Upper lobe of left lung (tissue), 6 donors: ENCODE results near the gene VAC14. TPM values are rescaled to one million over a fixed set of nuclear protein-coding genes. Genes with fewer than 3 reads are reported as not detected.

ENCODE experiments used
- ATAC-seq, 2 donors: fragments of 200-7000 bp; cut with Tn5 transposase; one replicate each; pipeline ENCODE4 v1.9.1; 2022; ENCODE audit warnings: mild to moderate bottlenecking in 2 of 2, moderate library complexity in 2 of 2; ENCODE audit not compliant: low FRiP score in 2 of 2
- DNase-seq, 2 donors: peaks; one replicate each; pipeline ENCODE4 v3.0.0-alpha.2; 2019 to 2020
- H3K27ac ChIP-seq, 4 donors: fragments of 200-600 bp; sonication (generic); one replicate each; pipeline ENCODE4 v1.5.1; 2016 to 2019
- H3K27me3 ChIP-seq, 4 donors: fragments of 200-600 bp; sonication (generic); one replicate each; pipeline ENCODE4 v1.5.1; 2017 to 2019
- H3K36me3 ChIP-seq, 4 donors: fragments of 200-600 bp; sonication (generic); one replicate each; pipeline ENCODE4 v1.5.1; 2016 to 2019
- H3K4me1 ChIP-seq, 4 donors: fragments of 200-600 bp; sonication (generic); one replicate each; pipeline ENCODE4 v1.5.1; 2018 to 2019
- H3K4me3 ChIP-seq, 4 donors: fragments of 200-600 bp; sonication (generic); one replicate each; pipeline ENCODE4 v1.5.1; 2017 to 2019; ENCODE audit warnings: mild to moderate bottlenecking in 2 of 4, moderate library complexity in 1 of 4
- H3K9me3 ChIP-seq, 4 donors: fragments of 200-600 bp; sonication (generic); one replicate each; pipeline ENCODE4 v1.5.1; 2018 to 2019
- CTCF ChIP-seq, 6 experiments: fragments of 450-650 bp in 4 of 6; fragments of 200-600 bp in 2 of 6; sonication (generic) in 2 of 6; IDR thresholded peaks; one replicate each; pipeline ENCODE4 v1.5.1; 2016 to 2019; ENCODE audit warnings: antibody characterized with exemption in 6 of 6
- EP300 ChIP-seq, 4 donors: sonication (generic); formaldehyde crosslinking; IDR thresholded peaks; one replicate each; pipeline ENCODE4 v1.5.1; 2017; ENCODE audit warnings: antibody characterized with exemption in 4 of 4, control low read depth in 2 of 4
- POLR2A ChIP-seq, 4 donors: fragments of 450-650 bp; IDR thresholded peaks; one replicate each; pipeline ENCODE4 v1.5.1; 2016 to 2017; ENCODE audit warnings: antibody characterized with exemption in 4 of 4, mild to moderate bottlenecking in 2 of 4
- POLR2AphosphoS5 ChIP-seq, 2 donors: sonication (generic); formaldehyde crosslinking; IDR thresholded peaks; one replicate each; pipeline ENCODE4 v1.5.1; 2017; ENCODE audit warnings: antibody characterized with exemption in 2 of 2
- WGBS, 2 donors: methylation state at CpG; one replicate each; pipeline ENCODE4 v1.1.5; 2017 to 2018; 5-methylcytosine and 5-hydroxymethylcytosine counted together
- total RNA-seq, 6 donors: library from RNA; depleted of rRNA in 4 of 6; stranded (reverse); fragments of >200 nt in 4 of 6; gene quantifications; one replicate each; pipeline versions ENCODE4 v1.1.0 to v1.2.1, GENCODE V29; 2016 to 2021
- donor health status: DM: no; HTN: no; CAD: no; lungs with moderate emphysema.
- donor health status: DM: no; HTN: yes; CAD: no; lungs with severe emphysema.

The VAC14 gene
- total RNA-seq, 6 donors from 2014 or later, result 39.6 to 145 (median 57.4) TPM

GRCh38 chr16:70653406-70653805 is 147.6 kb downstream of the VAC14 start:
- no peak overlapping the region for H3K4me3 ChIP-seq
- H3K27me3 ChIP-seq, result no peaks in the 10 kb centered on the region
- H3K36me3 ChIP-seq, result no peaks in the 10 kb centered on the region
- H3K9me3 ChIP-seq, result no peaks in the 10 kb centered on the region
- peak overlapping the region in 1 of 4 donors; percentile 73 for H3K27ac ChIP-seq
- 86 to 94% methylated on average over 4 of the region's 4 CpGs for WGBS, 2 donors
- no peak for DNase-seq
- no peak for ATAC-seq
- H3K4me1 ChIP-seq, result peaks cover 0 to 9% (median 5%) of the 10 kb centered on the region in 4 donors
- TF ChIP-seq POLR2AphosphoS5 (IDR thresholded peaks at IDR 0.05) (no peak), CTCF (IDR thresholded peaks at IDR 0.05) (no peak), EP300 (IDR thresholded peaks at IDR 0.05) (no peak), POLR2A (IDR thresholded peaks at IDR 0.05) (no peak)

- peak in 1 of 2 donors; percentile 8 for DNase-seq
- TF ChIP-seq POLR2AphosphoS5 (IDR thresholded peaks at IDR 0.05), result no peak
- no peak for TF ChIP-seq EP300 (IDR thresholded peaks at IDR 0.05)
- TF ChIP-seq CTCF (IDR thresholded peaks at IDR 0.05), result no peak
- TF ChIP-seq POLR2A (IDR thresholded peaks at IDR 0.05), result no peak
- Histone ChIP-seq H3K4me1 (peaks cover 0 to 9% (median 5%) of the 10 kb centered on the region in 4 donors), H3K36me3 (no peaks in the 10 kb centered on the region), H3K27me3 (no peaks in the 10 kb centered on the region), H3K27ac (no peak overlapping the region), H3K4me3 (no peak overlapping the region), H3K9me3 (no peaks in the 10 kb centered on the region)
- WGBS, 2 donors, result 85 to 93% methylated on average over 2 of the region's 2 CpGs
- no peak for ATAC-seq
These were observed 148.6 kb downstream of the VAC14 start for GRCh38 chr16:70652322-70652721.

- Histone ChIP-seq H3K27me3 (no peaks in the 10 kb centered on the region), H3K27ac (no peak overlapping the region), H3K9me3 (no peaks in the 10 kb centered on the region), H3K4me1 (peaks cover 0 to 9% (median 5%) of the 10 kb centered on the region in 4 donors), H3K36me3 (no peaks in the 10 kb centered on the region), H3K4me3 (no peak overlapping the region)
- WGBS, 2 donors, result 83 to 93% methylated on average over 3 of the region's 3 CpGs
- TF ChIP-seq CTCF (IDR thresholded peaks at IDR 0.05), result no peak
- TF ChIP-seq EP300 (IDR thresholded peaks at IDR 0.05), result no peak
- no peak for TF ChIP-seq POLR2AphosphoS5 (IDR thresholded peaks at IDR 0.05)
- no peak for TF ChIP-seq POLR2A (IDR thresholded peaks at IDR 0.05)
- DNase-seq (no peak), ATAC-seq (no peak)
These were observed 149.4 kb downstream of the VAC14 start for GRCh38 chr16:70651524-70651923.

- Histone ChIP-seq H3K27me3 (no peaks in the 10 kb centered on the region), H3K4me3 (no peak overlapping the region), H3K9me3 (no peaks in the 10 kb centered on the region), H3K27ac (no peak overlapping the region), H3K4me1 (peaks cover 0 to 9% (median 5%) of the 10 kb centered on the region in 4 donors), H3K36me3 (no peaks in the 10 kb centered on the region)
- WGBS, 2 donors, result 83 to 96% methylated on average over 4 of the region's 4 CpGs
- DNase-seq, result peak in 1 of 2 donors; percentile 34
- ATAC-seq, result no peak
- TF ChIP-seq EP300 (IDR thresholded peaks at IDR 0.05) (no peak), CTCF (IDR thresholded peaks at IDR 0.05) (no peak), POLR2A (IDR thresholded peaks at IDR 0.05) (no peak), POLR2AphosphoS5 (IDR thresholded peaks at IDR 0.05) (no peak)
These were observed 150.7 kb downstream of the VAC14 start for GRCh38 chr16:70650216-70650615.

- DNase-seq (no peak), ATAC-seq (no peak)
- H3K4me3 ChIP-seq, result no peak overlapping the region
- WGBS, 2 donors, result 87 to 92% methylated on average over 7 of the region's 7 CpGs
- H3K36me3 ChIP-seq, result no peaks in the 10 kb centered on the region
- no peak for TF ChIP-seq EP300 (IDR thresholded peaks at IDR 0.05)
- TF ChIP-seq POLR2AphosphoS5 (IDR thresholded peaks at IDR 0.05), result no peak
- TF ChIP-seq POLR2A (IDR thresholded peaks at IDR 0.05), result no peak
- no peak for TF ChIP-seq CTCF (IDR thresholded peaks at IDR 0.05)
- H3K27ac ChIP-seq, result no peak overlapping the region
- H3K4me1 ChIP-seq, result peaks cover 0 to 7% (median 5%) of the 10 kb centered on the region in 4 donors
- H3K27me3 ChIP-seq, result no peaks in the 10 kb centered on the region
- no peaks in the 10 kb centered on the region for H3K9me3 ChIP-seq
These were observed 151.7 kb downstream of the VAC14 start for GRCh38 chr16:70649300-70649699.
